ENCODE results near the gene ZNF827. TPM values are rescaled to one million over a fixed set of nuclear protein-coding genes. Genes with fewer than 3 reads are reported as not detected.

ZNF827 gene
- total and polyA plus RNA-seq, 2 experiments from 2014 or later, result 20.3 to 33.1 TPM

- TF ChIP-seq ZNF462 (CRISPR knock-in tag; IDR thresholded peaks at IDR 0.05) (no peak), CREB1 (CRISPR knock-in tag; IDR thresholded peaks at IDR 0.05; ENCODE audit: low read depth) (no peak)
These were observed 116.0 kb downstream of the ZNF827 start (continued) for GRCh38 chr4:145822581-145822980.

GRCh38 chr4:145822181-145822580 is 116.4 kb downstream of the ZNF827 start:
- H3K27ac Mint-ChIP-seq, result no peak overlapping the region
- Histone ChIP-seq H3K36me3 (ENCODE audit: insufficient read depth) (0 out of 2 replicates have a peak, but pooled peaks cover 7% of the 10 kb centered on the region), H3K79me2 (replicated peaks; ENCODE audit: insufficient read depth) (no peaks in the 10 kb centered on the region; the same call in 1 of the 2 replicates), H3K27ac (ENCODE audit: low read depth) (0 out of 2 replicates have a peak overlapping the region, but pooled peaks have one; percentile 22), H3K4me2 (peak overlapping the region; percentile 29; the same call in 1 of the 2 replicates), H4K20me1 (replicated peaks; ENCODE audit: insufficient read depth) (no peaks in the 10 kb centered on the region), H3F3A (replicated peaks; ENCODE audit: low read depth) (no peaks in the 10 kb centered on the region; the same call in 1 of the 2 replicates), H3K4me1 (ENCODE audit: insufficient read depth) (peaks cover 36% of the 10 kb centered on the region), H3K4me3 (no peak overlapping the region), H2AFZ (no peak overlapping the region), H3K27me3 (ENCODE audit: insufficient read depth) (no peaks in the 10 kb centered on the region), H3K9me2 (ENCODE audit: insufficient read depth) (peaks cover 4% of the 10 kb centered on the region; the same call in 1 of the 2 replicates)
- peaks cover 48% of the 10 kb centered on the region for H3K36me3 Mint-ChIP-seq (ENCODE audit: low read depth)
- peaks cover 52% of the 10 kb centered on the region for H3K4me1 Mint-ChIP-seq
- no peak overlapping the region for H3K4me3 Mint-ChIP-seq
- DNase-seq (ENCODE audit: low spot score), result no peak
- ATAC-seq, result no peak
- H3K27me3 Mint-ChIP-seq (ENCODE audit: insufficient read depth, low read depth, poor library complexity), result peaks cover 6% of the 10 kb centered on the region
- H3K9me3 Mint-ChIP-seq, result no peaks in the 10 kb centered on the region
- no peak for TF ChIP-seq ETS1 (IDR thresholded peaks at IDR 0.05)
- TF ChIP-seq EZH2 (IDR thresholded peaks at IDR 0.05; ENCODE audit: low read depth, unreplicated experiment), result no peak
- no peak for TF ChIP-seq REST (IDR thresholded peaks at IDR 0.05; ENCODE audit: unreplicated experiment)
- no peak for TF ChIP-seq STAT1 (IDR thresholded peaks at IDR 0.05; ENCODE audit: unreplicated experiment)
- TF ChIP-seq CREB1 (CRISPR knock-in tag; IDR thresholded peaks at IDR 0.05; ENCODE audit: low read depth), result no peak

All from GM23338 (cell line).